ENCODE measurements around the gene CHRND. TPM values are rescaled to one million over a fixed set of nuclear protein-coding genes. Genes with fewer than 3 reads are reported as not detected.

Gene CHRND
- total and polyA plus RNA-seq, 4 donors: not detected

- no peak for TF ChIP-seq CTCF (IDR thresholded peaks at IDR 0.05; ENCODE audit: low read depth, low read length, missing input control)
- no peak for TF ChIP-seq ATF3 (IDR thresholded peaks at IDR 0.05)
These were observed 28.6 kb upstream of the CHRND start (continued) for GRCh38 chr2:232497348-232497747.

- Histone ChIP-seq H3K4me1 (ENCODE audit: control insufficient read depth in 4 of 4, insufficient read depth in 4 of 4, low read length in 3 of 4) (peaks cover 2 to 9% (median 4%) of the 10 kb centered on the region in 4 donors), H3K9ac (ENCODE audit: low read depth in 1 of 2, low read length in 2 of 2) (no peak overlapping the region), H3K27me3 (ENCODE audit: control insufficient read depth in 4 of 4, insufficient read depth in 4 of 4, low read length in 3 of 4) (no peaks in the 10 kb centered on the region), H3K36me3 (ENCODE audit: control insufficient read depth in 4 of 4, insufficient read depth in 3 of 4, low read depth in 1 of 4, low read length in 3 of 4) (no peaks in the 10 kb centered on the region), H3K4me3 (ENCODE audit: low read depth in 1 of 3, low read length in 3 of 3) (no peak overlapping the region), H3K9me3 (ENCODE audit: control insufficient read depth in 4 of 4, low read length in 3 of 4) (no peaks in the 10 kb centered on the region), H3K27ac (ENCODE audit: low read depth in 1 of 2, low read length in 2 of 2) (no peak overlapping the region)
- 91% methylated on average over 3 of the region's 3 CpGs for WGBS
- no peak for TF ChIP-seq MAX (IDR thresholded peaks at IDR 0.05)
- no peak for TF ChIP-seq HNF4A (conservative IDR thresholded peaks at IDR 0.05)
- no peak for TF ChIP-seq CTCF (IDR thresholded peaks at IDR 0.05; ENCODE audit: low read depth, low read length, missing input control)
- TF ChIP-seq NR2F2 (IDR thresholded peaks at IDR 0.05): no peak
- TF ChIP-seq JUND (IDR thresholded peaks at IDR 0.05): no peak
- no peak for TF ChIP-seq FOXA1 (IDR thresholded peaks at IDR 0.05)
- no peak for TF ChIP-seq HNF4G (IDR thresholded peaks at IDR 0.05)
- no peak for DNase-seq (ENCODE audit: low spot score)
These were observed 27.5 kb upstream of the CHRND start for GRCh38 chr2:232498452-232498851.

GRCh38 chr2:232501331-232501771 lies 24.6 kb upstream of the CHRND start:
- H3K36me3 ChIP-seq (ENCODE audit: control insufficient read depth in 4 of 4, insufficient read depth in 3 of 4, low read depth in 1 of 4, low read length in 3 of 4): no peaks in the 10 kb centered on the region
- no peak overlapping the region for H3K4me3 ChIP-seq (ENCODE audit: low read depth in 1 of 3, low read length in 3 of 3)
- H3K9ac ChIP-seq (ENCODE audit: low read depth in 1 of 2, low read length in 2 of 2): no peak overlapping the region
- no peaks in the 10 kb centered on the region for H3K27me3 ChIP-seq (ENCODE audit: control insufficient read depth in 4 of 4, insufficient read depth in 4 of 4, low read length in 3 of 4)
- no peak for TF ChIP-seq ZBTB33 (IDR thresholded peaks at IDR 0.05)
- TF ChIP-seq HNF4A (conservative IDR thresholded peaks at IDR 0.05): no peak
- no peak for TF ChIP-seq CTCF (IDR thresholded peaks at IDR 0.05; ENCODE audit: low read depth, low read length, missing input control)
- TF ChIP-seq FOXA2 (IDR thresholded peaks at IDR 0.05): no peak
- TF ChIP-seq GABPA (IDR thresholded peaks at IDR 0.05 in 1 of 2, conservative IDR thresholded peaks at IDR 0.05 in 1 of 2): no peak
- no peak for TF ChIP-seq EGR1 (IDR thresholded peaks at IDR 0.05; ENCODE audit: low read depth in 2 of 2)
- TF ChIP-seq SP1 (IDR thresholded peaks at IDR 0.05): no peak
- TF ChIP-seq RAD21 (IDR thresholded peaks at IDR 0.05): no peak
- TF ChIP-seq JUND (IDR thresholded peaks at IDR 0.05): no peak
- TF ChIP-seq ATF3 (IDR thresholded peaks at IDR 0.05): no peak
- H3K9me3 ChIP-seq (ENCODE audit: control insufficient read depth in 4 of 4, low read length in 3 of 4): no peaks in the 10 kb centered on the region
- WGBS: 85% methylated on average over 9 of the region's 9 CpGs
- DNase-seq (ENCODE audit: low spot score): no peak
- no peak overlapping the region for H3K27ac ChIP-seq (ENCODE audit: low read depth in 1 of 2, low read length in 2 of 2)
- peaks cover 2 to 9% (median 5%) of the 10 kb centered on the region in 4 donors for H3K4me1 ChIP-seq (ENCODE audit: control insufficient read depth in 4 of 4, insufficient read depth in 4 of 4, low read length in 3 of 4)

Measured in liver (tissue), 9 donors.